Lower leg skin (tissue), 4 donors: Measurements from ENCODE around the gene KCNJ8. TPM values are rescaled to one million over a fixed set of nuclear protein-coding genes. Genes with fewer than 3 reads are reported as not detected.
"Not testable (repeated sequence)": the region's sequence is repeated elsewhere in the genome, so short reads cannot be mapped to it uniquely, and the experiment has no call there.

Source experiments
- DNase-seq, 2 donors: peaks; one replicate each; pipeline ENCODE4 v3.0.0-alpha.2; 2019; ENCODE audit warnings: low spot score in 2 of 2
- H3K4me3 ChIP-seq: fragments of 200-600 bp; sonication (generic); 2 replicates; pipeline ENCODE4 v1.5.1; 2017; ENCODE audit warnings: mild to moderate bottlenecking, low read depth; ENCODE audit not compliant: poor library complexity, severe bottlenecking
- CTCF ChIP-seq, 3 donors: fragments of 450-650 bp; IDR thresholded peaks; one replicate each; pipeline ENCODE4 v1.5.1; 2016; ENCODE audit warnings: antibody characterized with exemption in 3 of 3, mild to moderate bottlenecking in 3 of 3, moderate library complexity in 2 of 3
- POLR2A ChIP-seq, 2 donors: fragments of 450-650 bp; IDR thresholded peaks; one replicate each; pipeline ENCODE4 v1.6.1; 2016 to 2017; ENCODE audit warnings: antibody characterized with exemption in 2 of 2, mild to moderate bottlenecking in 1 of 2, moderate library complexity in 1 of 2
- WGBS, 2 donors: methylation state at CpG; one replicate each; pipeline ENCODE4 v1.1.5; 2018; 5-methylcytosine and 5-hydroxymethylcytosine counted together
- intact Hi-C: fragments of 100-400 bp; cut with DNase I; formaldehyde crosslinking; loops from one replicate; pipeline ENCODE4 v1.15.0; 2023; ENCODE audit warnings: low total_unique reads
- total RNA-seq, 4 donors: library from RNA; depleted of rRNA; stranded (reverse); fragments of >200 nt; gene quantifications; one replicate each; pipeline ENCODE4 v1.1.0, GENCODE V29; 2016

Gene KCNJ8
- total RNA-seq, 4 donors from 2014 or later: 2.2 to 9.1 (median 2.7) TPM

DNA sequence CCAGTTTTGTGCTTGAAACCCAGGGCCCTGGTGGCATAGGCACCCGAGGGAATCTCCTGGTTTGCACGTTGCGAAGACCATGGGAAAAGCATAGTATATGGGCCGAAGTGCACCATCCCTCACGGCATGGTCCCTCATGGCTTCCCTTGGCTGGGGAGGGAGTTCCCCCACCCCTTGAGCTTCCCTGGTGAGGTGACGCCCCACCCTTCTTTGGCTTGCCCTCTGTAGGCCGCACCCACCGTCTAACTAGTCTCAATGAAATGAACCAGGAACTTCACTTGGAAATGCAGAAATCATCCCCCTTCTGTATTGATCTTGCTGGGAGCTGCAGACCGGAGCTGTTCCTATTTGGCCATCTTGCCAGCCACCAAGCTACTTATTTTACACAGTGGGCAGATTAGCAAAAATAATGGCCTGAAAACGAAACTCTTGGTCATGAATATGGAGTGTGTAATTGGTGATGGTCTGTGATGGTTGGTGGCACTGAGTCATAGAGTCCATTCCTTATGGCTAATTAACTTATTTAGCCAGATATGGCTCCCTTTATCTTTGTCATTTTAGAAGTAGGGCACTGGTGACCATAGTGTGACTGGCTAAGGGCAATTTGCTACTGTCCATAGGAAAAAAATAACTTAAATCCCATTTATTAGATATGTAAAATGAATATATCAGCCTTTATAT, 21.3 kb upstream of the KCNJ8 start:
- TF ChIP-seq POLR2A (IDR thresholded peaks at IDR 0.05): no peak
- TF ChIP-seq CTCF (IDR thresholded peaks at IDR 0.05): no peak
- H3K4me3 ChIP-seq: no peak overlapping the region
- 89 to 91% methylated on average over 10 of the region's 10 CpGs for WGBS, 2 donors
- no peak for DNase-seq
- intact Hi-C loops: no loop called here

- intact Hi-C loops, H3K4me3 ChIP-seq, DNase-seq: not testable (repeated sequence)
- WGBS, 2 donors: 77 to 82% methylated on average over 8 of the region's 8 CpGs
Observed at GRCh38 chr12:21794807-21795595, 20.5 kb upstream of the KCNJ8 start.

GRCh38 chr12:21789687-21790086, 15.2 kb upstream of the KCNJ8 start:
- DNase-seq, H3K4me3 ChIP-seq, intact Hi-C loops: not testable (repeated sequence)
- 89 to 94% methylated on average over 4 of the region's 4 CpGs for WGBS, 2 donors

DNA sequence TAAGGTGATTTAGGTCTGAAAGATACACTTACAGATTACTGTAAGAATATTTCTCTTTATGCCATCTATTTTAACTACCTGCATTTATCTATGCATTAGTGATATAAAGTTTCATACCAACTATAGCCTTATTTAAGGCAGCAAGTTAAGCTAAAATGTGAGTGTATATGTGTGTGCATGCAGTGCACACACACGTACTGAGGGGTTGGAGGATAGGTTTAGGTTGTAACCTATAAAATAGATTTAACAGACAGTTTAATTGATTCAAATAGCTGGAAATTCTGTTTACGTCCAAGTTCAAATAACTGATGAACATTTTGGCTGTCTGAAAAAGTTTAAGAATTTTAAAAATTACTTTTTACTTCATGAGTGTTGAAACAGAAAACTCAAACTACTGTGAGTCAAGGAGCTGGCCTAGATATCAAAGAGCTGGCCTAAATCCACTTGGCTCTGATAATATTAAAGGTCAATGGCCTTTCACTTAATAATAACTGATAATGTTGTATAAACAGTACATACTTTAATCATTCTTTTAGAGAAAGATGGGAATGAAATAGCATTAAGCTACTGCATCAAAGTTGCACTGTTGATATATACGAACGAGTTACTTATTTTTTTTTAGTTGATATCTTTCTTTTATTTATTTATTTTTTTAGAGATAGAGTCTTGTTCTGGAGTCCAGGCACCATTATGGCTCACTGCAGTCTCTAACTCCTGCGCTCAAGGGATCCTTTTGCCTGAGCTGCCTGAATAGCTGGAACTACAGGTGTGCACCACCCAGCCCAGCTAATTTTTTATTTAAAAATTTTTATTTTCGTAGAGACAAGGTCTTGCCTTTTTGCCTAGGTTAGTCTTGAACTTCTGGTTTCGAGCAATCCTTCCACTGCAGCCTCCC, 13.8 kb upstream of the KCNJ8 start:
- DNase-seq: no peak
- intact Hi-C loops: no loop called here
- H3K4me3 ChIP-seq: no peak overlapping the region
- no peak for TF ChIP-seq POLR2A (IDR thresholded peaks at IDR 0.05)
- TF ChIP-seq CTCF (IDR thresholded peaks at IDR 0.05): no peak
- WGBS, 2 donors: 78 to 80% methylated on average over 7 of the region's 7 CpGs

DNA sequence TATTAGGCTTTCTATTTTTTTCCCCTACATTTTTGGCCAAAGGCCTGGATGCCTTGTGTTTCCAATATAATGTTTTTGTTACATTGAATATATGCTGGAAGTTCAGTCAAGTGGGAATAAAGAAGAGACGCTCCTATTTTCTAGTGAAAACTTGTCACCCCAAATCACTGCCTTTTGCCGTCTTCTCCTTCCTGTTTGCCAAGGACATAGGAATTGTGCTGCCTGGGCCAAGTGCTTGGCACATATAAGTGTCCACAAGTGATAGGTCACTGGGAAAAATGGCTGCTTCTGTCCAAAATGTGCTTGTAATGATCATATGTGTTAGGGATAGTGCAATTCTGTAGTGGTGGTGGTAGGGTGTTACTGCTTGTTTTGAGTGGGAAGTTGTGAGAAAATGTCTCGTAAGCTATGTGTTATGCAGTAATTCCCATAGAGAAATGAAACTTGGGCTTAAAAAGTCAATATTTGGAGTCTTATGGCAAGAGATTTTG, 11.6 kb upstream of the KCNJ8 start:
- TF ChIP-seq POLR2A (IDR thresholded peaks at IDR 0.05) (no peak), CTCF (IDR thresholded peaks at IDR 0.05) (no peak)
- 58 to 62% methylated on average over 3 of the region's 3 CpGs for WGBS, 2 donors
- intact Hi-C loops: no loop called here
- no peak overlapping the region for H3K4me3 ChIP-seq
- DNase-seq: no peak

GRCh38 chr12:21782723-21783122, 8.2 kb upstream of the KCNJ8 start:
- intact Hi-C loops, H3K4me3 ChIP-seq, DNase-seq: not testable (repeated sequence)
- WGBS, 2 donors: 96 to 97% methylated on average over 3 of the region's 3 CpGs

DNA sequence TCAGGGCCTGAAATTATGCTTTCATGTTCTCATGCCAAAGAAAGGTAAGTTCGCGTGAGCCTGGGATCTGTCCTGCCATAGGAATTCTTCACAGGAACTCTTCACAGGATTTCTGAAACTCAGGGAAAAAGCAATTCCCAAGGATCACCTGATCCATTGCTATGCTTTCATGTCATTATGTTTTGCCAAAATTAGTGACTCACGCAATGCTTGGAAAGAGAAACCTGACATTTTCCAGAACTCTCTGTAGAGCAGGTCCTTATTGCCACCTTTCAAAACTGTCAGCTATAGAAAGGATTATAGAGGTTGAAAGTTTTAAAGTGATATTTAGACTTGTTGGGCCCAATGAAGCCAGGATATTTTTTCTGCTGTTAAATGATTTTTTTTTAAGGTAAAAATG, 6.3 kb upstream of the KCNJ8 start:
- intact Hi-C loops: no loop called here
- TF ChIP-seq CTCF (IDR thresholded peaks at IDR 0.05) (no peak), POLR2A (IDR thresholded peaks at IDR 0.05) (no peak)

More for the DNA sequence above, 6.3 kb upstream of the KCNJ8 start:
- H3K4me3 ChIP-seq: no peak overlapping the region
- 60 to 65% methylated on average over 3 of the region's 3 CpGs for WGBS, 2 donors
- no peak for DNase-seq
